SK-N-SH treated with all-trans-retinoic acid at 6 μM for 48 hours (cell line): ENCODE data around the gene BCR.

Experiments used
- BACH2 ChIP-seq: fragments of 250-450 bp; sonication (Bioruptor Pico); IDR thresholded peaks from 2 replicates; pipeline ENCODE4 v1.9.0; 2021; ENCODE audit warnings: mild to moderate bottlenecking, borderline replicate concordance
- CSDC2 ChIP-seq: fragments of 250-450 bp; sonication (Bioruptor Pico); IDR thresholded peaks from 2 replicates; pipeline ENCODE4 v1.5.0; 2020; ENCODE audit warnings: mild to moderate bottlenecking, moderate library complexity
- GLIS3 ChIP-seq: fragments of 250-450 bp; sonication (Bioruptor Pico); IDR thresholded peaks from 2 replicates; pipeline ENCODE4 v1.5.0; 2020; ENCODE audit warnings: mild to moderate bottlenecking, moderate library complexity
- PATZ1 ChIP-seq: fragments of 250-450 bp; sonication (Bioruptor Pico); IDR thresholded peaks from 2 replicates; pipeline ENCODE4 v1.8.0; 2020; ENCODE audit warnings: mild to moderate bottlenecking, moderate library complexity, borderline replicate concordance
- PPARA ChIP-seq: fragments of 250-450 bp; sonication (Bioruptor Pico); IDR thresholded peaks from 2 replicates; pipeline ENCODE4 v1.5.0; 2020; ENCODE audit warnings: mild to moderate bottlenecking, borderline replicate concordance
- SNAI2 ChIP-seq: fragments of 250-450 bp; sonication (Bioruptor Pico); IDR thresholded peaks from 2 replicates; pipeline ENCODE4 v1.5.0; 2020; ENCODE audit warnings: mild to moderate bottlenecking, moderate library complexity
- TSHZ2 ChIP-seq: fragments of 250-450 bp; sonication (Bioruptor Pico); IDR thresholded peaks from 2 replicates; pipeline ENCODE4 v1.5.0; 2020; ENCODE audit warnings: mild to moderate bottlenecking, moderate library complexity
- ZC3H10 ChIP-seq: fragments of 250-450 bp; sonication (Bioruptor Pico); IDR thresholded peaks from 2 replicates; pipeline ENCODE4 v1.5.1; 2021; ENCODE audit warnings: mild to moderate bottlenecking, moderate library complexity
- ZFP30 ChIP-seq: fragments of 450-650 bp; formaldehyde crosslinking; IDR thresholded peaks from 2 replicates; pipeline ENCODE4 v1.5.0; 2022; ENCODE audit warnings: mild to moderate bottlenecking, moderate library complexity

- no peak for TF ChIP-seq SNAI2 (CRISPR knock-in tag)
- no peak for TF ChIP-seq PATZ1
- no peak for TF ChIP-seq BACH2
- TF ChIP-seq TSHZ2, result no peak
- TF ChIP-seq PPARA (CRISPR knock-in tag), result no peak
- no peak for TF ChIP-seq GLIS3
- no peak for TF ChIP-seq ZFP30
- no peak for TF ChIP-seq ZC3H10 (CRISPR knock-in tag)
- TF ChIP-seq CSDC2 (CRISPR knock-in tag), result no peak
These were observed 24.0 kb upstream of the BCR start for GRCh38 chr22:23156286-23156685.
